Endothelial cell of umbilical vein (primary cell): Measurements from ENCODE around the gene JPT2. TPM values are rescaled to one million over a fixed set of nuclear protein-coding genes. Genes with fewer than 3 reads are reported as not detected.

Experiments
- BruUV-seq: library from RNA; stranded (reverse); fragments of 400-500 nt; replicated peaks from 2 replicates; lab custom pipeline; 2021; lab: Mats Ljungman, UMichigan
- CTCF ChIA-PET: fragments of 300-600, 350-600 bp; sonication (Branson Sonifier 250); formaldehyde crosslinking; loops from one replicate; lab custom pipeline; 2021; ENCODE audit warnings: antibody characterized with exemption, inconsistent platforms; lab: Charles Lee
- POLR2A ChIA-PET: fragments of 300-600, 350-600 bp; sonication (Branson Sonifier 250); formaldehyde crosslinking; loops from one replicate; lab custom pipeline; 2021; ENCODE audit warnings: antibody characterized with exemption, inconsistent platforms; lab: Charles Lee
- DNase-seq: peaks from one replicate; pipeline ENCODE4 v3.0.0-alpha.2; 2011; ENCODE audit warnings: low read depth, low spot score
- FAIRE-seq: peaks from 2 replicates; lab custom pipeline; 2011; peaks lifted over from hg19 to GRCh38; lab: Jason Lieb, UNC
- H2AFZ ChIP-seq: 2 replicates; pipeline ENCODE4 v1.6.0; 2012; ENCODE audit warnings: low read depth, low read length, control low read depth, inconsistent platforms
- H3K27ac ChIP-seq: 2 replicates; pipeline ENCODE4 v1.5.1; 2011; ENCODE audit warnings: low read depth, mild to moderate bottlenecking, control low read depth, low read length, moderate library complexity; ENCODE audit not compliant: insufficient read depth
- H3K27me3 ChIP-seq, 2 experiments: 2 replicates each; pipeline versions ENCODE4 v1.6.0 to v1.6.1; 2011; ENCODE audit warnings: low read length in 2 of 2, mixed read lengths in 1 of 2; ENCODE audit not compliant: control insufficient read depth in 2 of 2, insufficient read depth in 2 of 2
- H3K36me3 ChIP-seq, 2 experiments: 2 replicates in 1 of 2; 3 replicates in 1 of 2; pipeline ENCODE4 v1.5.1; 2011; ENCODE audit warnings: low read length in 2 of 2, mild to moderate bottlenecking in 1 of 2, moderate library complexity in 1 of 2; ENCODE audit not compliant: control insufficient read depth in 2 of 2, insufficient read depth in 2 of 2; ENCODE audit errors: extremely low read depth in 1 of 2
- H3K4me1 ChIP-seq: 3 replicates; pipeline ENCODE4 v1.5.1; 2011; ENCODE audit warnings: mild to moderate bottlenecking, low read length; ENCODE audit not compliant: control insufficient read depth, insufficient read depth; ENCODE audit errors: extremely low read depth
- H3K4me2 ChIP-seq: 2 replicates; pipeline ENCODE4 v1.6.1; 2011; ENCODE audit warnings: low read length, control low read depth, mixed read lengths; ENCODE audit not compliant: insufficient read depth
- H3K4me3 ChIP-seq, 3 experiments: fragments of 200-600 bp in 1 of 3; sonication (generic), shearing (Covaris generic) in 1 of 3; replicated peaks in 1 of 3; 2 replicates each; pipeline ENCODE4 v1.5.1; 2011 to 2016; ENCODE audit warnings: control low read depth in 3 of 3, low read length in 3 of 3, mild to moderate bottlenecking in 2 of 3, inconsistent platforms in 1 of 3, low read depth in 1 of 3, moderate library complexity in 1 of 3; ENCODE audit not compliant: insufficient read depth in 1 of 3
- H3K79me2 ChIP-seq: 2 replicates; pipeline ENCODE4 v1.6.0; 2012; ENCODE audit warnings: low read length, inconsistent platforms; ENCODE audit not compliant: control insufficient read depth, insufficient read depth
- H3K9ac ChIP-seq: replicated peaks from 2 replicates; pipeline ENCODE3; 2011; ENCODE audit warnings: low read length, control low read depth; ENCODE audit not compliant: insufficient read depth; ENCODE audit errors: extremely low read depth
- H3K9me1 ChIP-seq: replicated peaks from 3 replicates; pipeline ENCODE4 v1.6.0; 2011; ENCODE audit warnings: mild to moderate bottlenecking, low read length; ENCODE audit not compliant: control insufficient read depth, insufficient read depth; ENCODE audit errors: extremely low read depth
- H3K9me3 ChIP-seq: replicated peaks from 2 replicates; pipeline ENCODE4 v1.5.1; 2012; ENCODE audit warnings: low read length, inconsistent platforms; ENCODE audit not compliant: control insufficient read depth, insufficient read depth
- H4K20me1 ChIP-seq: replicated peaks from 2 replicates; pipeline ENCODE3; 2011; ENCODE audit warnings: mild to moderate bottlenecking, low read length; ENCODE audit not compliant: control insufficient read depth, insufficient read depth; ENCODE audit errors: extremely low read depth
- EZH2 ChIP-seq: IDR thresholded peaks from 2 replicates; pipeline ENCODE4 v1.6.1; 2012; ENCODE audit warnings: borderline replicate concordance, low read depth, mild to moderate bottlenecking, moderate library complexity, low read length, inconsistent platforms; ENCODE audit not compliant: severe bottlenecking
- FOS ChIP-seq: IDR thresholded peaks from 2 replicates; pipeline ENCODE4 v1.6.1; 2011; ENCODE audit warnings: mild to moderate bottlenecking, low read length, moderate library complexity, borderline replicate concordance; ENCODE audit not compliant: insufficient read depth
- GATA2 ChIP-seq: IDR thresholded peaks from 2 replicates; pipeline ENCODE4 v1.7.0; 2011; ENCODE audit warnings: low read depth, mild to moderate bottlenecking, moderate library complexity, mixed read lengths, low read length; ENCODE audit not compliant: insufficient read length, insufficient read depth
- POLR2A ChIP-seq: IDR thresholded peaks from 2 replicates; pipeline ENCODE4 v1.6.1; 2012; ENCODE audit warnings: low read depth, mild to moderate bottlenecking, control low read depth, low read length
- dilution Hi-C: fragments of 300-500 bp; cut with MboI; formaldehyde crosslinking; loops from one replicate; pipeline ENCODE4 v1.15.0; 2019; ENCODE audit warnings: low sequenced_read_pairs; ENCODE audit not compliant: extremely low pct_ligation_motif_present
- intact Hi-C: fragments of 100-400 bp; cut with micrococcal nuclease; formaldehyde crosslinking; loops from one replicate; pipeline ENCODE4 v1.10.0; 2022
- polyA plus RNA-seq, 4 experiments: library from polyadenylated mRNA; depleted of rRNA in 3 of 4; stranded (reverse) in 3 of 4; unstranded in 1 of 4; fragments of >200 nt; gene quantifications; 2 replicates each; pipeline versions ENCODE4 v1.2.1 to v1.2.3, GENCODE V29; 2011 to 2012; ENCODE audit warnings: missing spikeins in 1 of 4
- total RNA-seq: library from RNA; stranded (reverse); gene quantifications from 2 replicates; pipeline ENCODE4 v1.2.3, GENCODE V29; 2021
- TF ChIP-seq, protein P1 (sequence below): IDR thresholded peaks from 2 replicates; pipeline ENCODE4 v1.6.1; 2011; ENCODE audit not compliant: insufficient read depth, insufficient read length

JPT2 gene
- total and polyA plus RNA-seq, 2 donors (not counting 3 experiments of a cell fraction or from before 2014, with no cell fraction given), result 35.8 to 93.3 TPM

DNA sequence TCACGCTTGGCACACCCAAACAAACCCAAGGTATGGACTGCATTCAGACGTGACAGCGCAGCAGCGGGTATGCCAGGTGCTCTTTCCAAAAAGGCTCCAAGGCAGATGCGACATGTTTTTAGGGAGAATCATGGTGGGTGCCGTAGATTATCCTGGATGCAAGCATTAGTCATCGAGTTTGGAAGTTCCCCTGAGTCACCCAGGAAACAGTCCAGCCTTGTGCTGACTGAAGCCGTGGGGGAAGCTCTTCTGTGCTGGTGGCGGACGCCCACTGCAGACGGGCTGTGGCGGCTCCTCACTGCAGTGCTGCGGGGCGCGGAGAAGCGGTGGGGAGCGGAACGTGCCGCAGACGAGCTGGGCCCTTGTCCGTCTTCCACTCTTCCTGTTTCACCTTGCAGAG is 13.9 kb downstream of the JPT2 start:
- ChIA-PET POLR2A (no interaction called here), CTCF (interaction anchor here (1.6 to 2.0 kb wide), 2 partner anchors 14 to 16 kb away, joined by 5 to 25 read pairs; partner anchors contain the start of gene MAPK8IP3)
- FAIRE-seq (no peak), DNase-seq (no peak)
- H3K36me3 ChIP-seq, result peaks cover 22 to 31% of the 10 kb centered on the region in 2 experiments
- H2AFZ ChIP-seq, result no peak overlapping the region
- no peaks in the 10 kb centered on the region for H3K9me1 ChIP-seq
- H3K9ac ChIP-seq, result no peak overlapping the region
- intact Hi-C loops (no loop called here), dilution Hi-C loops (no loop called here)
- peaks cover 14% of the 10 kb centered on the region for H3K4me1 ChIP-seq
- TF ChIP-seq EZH2 (no peak), FOS (peak; percentile 9), GATA2 (no peak)
- TF ChIP-seq, protein P1, sequence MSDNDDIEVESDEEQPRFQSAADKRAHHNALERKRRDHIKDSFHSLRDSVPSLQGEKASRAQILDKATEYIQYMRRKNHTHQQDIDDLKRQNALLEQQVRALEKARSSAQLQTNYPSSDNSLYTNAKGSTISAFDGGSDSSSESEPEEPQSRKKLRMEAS, result no peak
- peaks cover 64% of the 10 kb centered on the region for H3K79me2 ChIP-seq
- no peak overlapping the region for H3K4me3 ChIP-seq
- H3K9me3 ChIP-seq, result no peaks in the 10 kb centered on the region
- peaks cover 4% of the 10 kb centered on the region for H4K20me1 ChIP-seq
- no peak overlapping the region for H3K4me2 ChIP-seq
- H3K27me3 ChIP-seq, result no peaks in the 10 kb centered on the region
- no peak overlapping the region for H3K27ac ChIP-seq
- BruUV-seq, result no TSS peak

- FAIRE-seq, result peak; percentile 69
- Histone ChIP-seq H3K36me3 (peaks cover 23 to 26% of the 10 kb centered on the region in 2 experiments), H3K9ac (no peak overlapping the region), H3K9me3 (no peaks in the 10 kb centered on the region), H3K27ac (no peak overlapping the region), H4K20me1 (no peaks in the 10 kb centered on the region), H3K9me1 (no peaks in the 10 kb centered on the region), H3K4me3 (no peak overlapping the region), H3K4me1 (peaks cover 2% of the 10 kb centered on the region), H3K4me2 (no peak overlapping the region), H3K27me3 (no peaks in the 10 kb centered on the region), H3K79me2 (peaks cover 26% of the 10 kb centered on the region), H2AFZ (no peak overlapping the region)
- dilution Hi-C loops (no loop called here), intact Hi-C loops (no loop called here)
- TF ChIP-seq EZH2 (no peak), POLR2A (no peak)
- no TSS peak for BruUV-seq
- POLR2A ChIA-PET, result no interaction called here
- CTCF ChIA-PET, result no interaction called here
- DNase-seq, result no peak
These were observed 18.8 kb downstream of the JPT2 start for GRCh38 chr16:1696863-1697262.
